K562 (cell line): Measurements from ENCODE around the gene ANO8. TPM values are rescaled to one million over a fixed set of nuclear protein-coding genes. Genes with fewer than 3 reads are reported as not detected.

ENCODE experiments used
- CHAMP1 ChIP-seq: fragments of 450-650 bp; IDR thresholded peaks from 2 replicates; pipeline ENCODE4 v1.6.1; 2016; ENCODE audit warnings: mild to moderate bottlenecking
- DEAF1 ChIP-seq: fragments of 450-650 bp; formaldehyde crosslinking; IDR thresholded peaks from 2 replicates; pipeline ENCODE4 v1.4.0; 2020; ENCODE audit warnings: mild to moderate bottlenecking, moderate library complexity
- E2F3 ChIP-seq: fragments of 250-450 bp; sonication (Bioruptor Pico); IDR thresholded peaks from 2 replicates; pipeline ENCODE4 v1.4.0; 2020; ENCODE audit warnings: mild to moderate bottlenecking
- ETV6 ChIP-seq, 3 experiments: fragments of 150-350 bp in 1 of 3; sonication (generic) in 1 of 3; formaldehyde crosslinking in 1 of 3; IDR thresholded peaks; 2 replicates each; pipeline versions ENCODE4 v1.6.1 to v1.8.0; 2014 to 2022; ENCODE audit warnings: borderline replicate concordance in 2 of 3, low read depth in 2 of 3, antibody characterized with exemption in 1 of 3, low read length in 1 of 3, mild to moderate bottlenecking in 1 of 3, missing genetic modification reagents in 1 of 3
- FOXA3 ChIP-seq, 2 experiments: fragments of 450-650 bp in 1 of 2; sonication (generic) in 1 of 2; formaldehyde crosslinking; IDR thresholded peaks in 1 of 2; conservative IDR thresholded peaks in 1 of 2; 2 replicates each; pipeline versions ENCODE4 v1.4.0 to v1.8.0; 2020 to 2022; ENCODE audit warnings: mild to moderate bottlenecking in 2 of 2, missing genetic modification reagents in 1 of 2
- FOXK1 ChIP-seq: sonication (generic); formaldehyde crosslinking; IDR thresholded peaks from 2 replicates; pipeline ENCODE4 v1.8.0; 2022; ENCODE audit warnings: missing genetic modification reagents, mild to moderate bottlenecking, borderline replicate concordance
- HCFC1 ChIP-seq: IDR thresholded peaks from 2 replicates; pipeline ENCODE4 v1.6.1; 2012; ENCODE audit warnings: low read depth, low read length, improper control_type of control experiment
- HOMEZ ChIP-seq: fragments of 250-450 bp; sonication (Bioruptor Pico); IDR thresholded peaks from 2 replicates; pipeline ENCODE4 v1.4.0; 2020; ENCODE audit warnings: mild to moderate bottlenecking, moderate library complexity
- MYBL2 ChIP-seq, 2 experiments: fragments of 450-650 bp in 1 of 2; sonication (generic) in 1 of 2; formaldehyde crosslinking in 1 of 2; IDR thresholded peaks; 2 replicates each; pipeline versions ENCODE4 v1.6.1 to v1.8.1; 2017 to 2022; ENCODE audit warnings: borderline replicate concordance in 1 of 2, inconsistent platforms in 1 of 2, low read depth in 1 of 2, mild to moderate bottlenecking in 1 of 2, missing genetic modification reagents in 1 of 2, moderate library complexity in 1 of 2
- NEUROD1 ChIP-seq: fragments of 150-350 bp; IDR thresholded peaks from 2 replicates; pipeline ENCODE4 v1.6.1; 2014; ENCODE audit warnings: borderline replicate concordance, low read length, low read depth; ENCODE audit not compliant: partially characterized antibody
- NUFIP1 ChIP-seq: fragments of 450-650 bp; IDR thresholded peaks from 2 replicates; pipeline ENCODE4 v1.6.1; 2018; ENCODE audit not compliant: partially characterized antibody
- PHB ChIP-seq: fragments of 250-450 bp; sonication (Bioruptor Pico); IDR thresholded peaks from 2 replicates; pipeline ENCODE4 v1.5.0; 2021
- PHB2 ChIP-seq: fragments of 450-650 bp; IDR thresholded peaks from 2 replicates; pipeline ENCODE4 v1.6.1; 2017; ENCODE audit warnings: low read depth
- RB1 ChIP-seq: fragments of 450-650 bp; IDR thresholded peaks from 2 replicates; pipeline ENCODE4 v1.6.1; 2017; ENCODE audit warnings: low read depth, mild to moderate bottlenecking
- RFX1 ChIP-seq: fragments of 450-650 bp; IDR thresholded peaks from 2 replicates; pipeline ENCODE4 v1.6.1; 2016; ENCODE audit warnings: mild to moderate bottlenecking, moderate library complexity
- RNF2 ChIP-seq: sonication (generic); IDR thresholded peaks from 2 replicates; pipeline ENCODE4 v1.6.1; 2016
- SIRT6 ChIP-seq: IDR thresholded peaks from one replicate; pipeline ENCODE4 v1.6.1; 2012; ENCODE audit warnings: low read depth, mild to moderate bottlenecking, control low read depth, inconsistent platforms, low read length, moderate library complexity
- ZFP36 ChIP-seq: fragments of 150-350 bp; IDR thresholded peaks from 2 replicates; pipeline ENCODE4 v1.6.1; 2018; ENCODE audit warnings: low read length, low read depth; ENCODE audit not compliant: partially characterized antibody
- ZNF121 ChIP-seq: sonication (generic); formaldehyde crosslinking; conservative IDR thresholded peaks from 2 replicates; pipeline ENCODE4 v1.8.0; 2022; ENCODE audit warnings: missing genetic modification reagents
- ZNF232 ChIP-seq: sonication (generic); formaldehyde crosslinking; IDR thresholded peaks from 2 replicates; pipeline ENCODE4 v1.8.0; 2022; ENCODE audit warnings: mild to moderate bottlenecking, missing genetic modification reagents
- ZSCAN32 ChIP-seq: fragments of 450-650 bp; formaldehyde crosslinking; IDR thresholded peaks from 2 replicates; pipeline ENCODE4 v1.4.0; 2020; ENCODE audit warnings: mild to moderate bottlenecking, moderate library complexity
- polyA plus RNA-seq, 8 experiments: library from polyadenylated mRNA; depleted of rRNA in 4 of 8; stranded (reverse) in 5 of 8; unstranded in 3 of 8; fragments of >200 nt; fragmentation: Nextera tagmentation in 2 of 8; fragmentation: Illumina TruSeq in 1 of 8; extraction: Ambion mirVana in 2 of 8; extraction: Trizol in 1 of 8; gene quantifications; 2 replicates each; pipeline versions ENCODE4 v1.2.1 to v1.2.3, GENCODE V29; 2011 to 2014; ENCODE audit warnings: inconsistent platforms in 1 of 8, missing spikeins in 1 of 8
- total RNA-seq, 7 experiments: library from RNA; depleted of rRNA in 6 of 7; stranded (reverse); fragments of >200 nt in 6 of 7; fragmentation: Illumina TruSeq in 2 of 7; extraction: Trizol in 2 of 7; gene quantifications; 2 replicates each; pipeline versions ENCODE4 v1.2.1 to v1.2.3, GENCODE V29; 2011 to 2021; ENCODE audit warnings: low replicate concordance in 1 of 7

ANO8 gene
- total and polyA plus RNA-seq, 9 of the 15 experiments (the other 6 are each of a cell fraction or from before 2014, with no cell fraction given): 0.07 to 7.6 (median 2.3) TPM; not detected in 1

GRCh38 chr19:17334414-17335409 is at the start of gene ANO8 (continued):
- TF ChIP-seq FOXK1 (0 out of 2 replicates have a peak, but pooled peaks have one; percentile 36), PHB (peak; percentile 57; the same call in 1 of the 2 replicates), ETV6 (IDR thresholded peaks at IDR 0.05; ENCODE audit: borderline replicate concordance in 1 of 2, low read depth in 2 of 2, low read length in 1 of 2) (no peak), ETV6 (CRISPR knock-in tag; IDR thresholded peaks at IDR 0.05; ENCODE audit: borderline replicate concordance) (peak; percentile 81; the same call in 1 of the 2 replicates), FOXA3 (CRISPR knock-in tag; conservative IDR thresholded peaks at IDR 0.05 in 1 of 2, IDR thresholded peaks at IDR 0.05 in 1 of 2) (peak in 1 of 2 experiments; percentile 11; a peak in 1 of 4 replicates), E2F3 (CRISPR knock-in tag) (peak; percentile 76; the same call in 1 of the 2 replicates), HOMEZ (no peak), ZFP36 (peak; percentile 76), HCFC1 (peak; percentile 64), SIRT6 (no peak), ZNF232 (CRISPR knock-in tag) (no peak), PHB2 (no peak), RNF2 (peak; percentile 67), NUFIP1 (no peak), MYBL2 (IDR thresholded peaks at IDR 0.05; ENCODE audit: low read depth) (no peak), MYBL2 (CRISPR knock-in tag; IDR thresholded peaks at IDR 0.05; ENCODE audit: borderline replicate concordance) (no peak), RB1 (peak; percentile 98), RFX1 (no peak), NEUROD1 (peak; percentile 92), CHAMP1 (no peak), ZNF121 (CRISPR knock-in tag) (0 out of 2 replicates have a peak, but pooled peaks have one; percentile 18), ZSCAN32 (no peak), DEAF1 (no peak)
